ENCODE data around the gene XYLT1.
A peak's percentile ranks its signal among the peaks of the same experiment; 100 is the strongest.

Gene XYLT1

GRCh38 chr16:17231972-17232371 lies 238.8 kb downstream of the XYLT1 start:
- no peak for DNase-seq (ENCODE audit: low read depth in 2 of 2)

GRCh38 chr16:17230932-17231581 lies 239.7 kb downstream of the XYLT1 start:
- no peak for DNase-seq (ENCODE audit: low read depth in 2 of 2)

GRCh38 chr16:17229766-17230165 lies 241.0 kb downstream of the XYLT1 start:
- no peak for DNase-seq (ENCODE audit: low read depth in 2 of 2)

GRCh38 chr16:17229131-17229530 lies 241.6 kb downstream of the XYLT1 start:
- no peak for DNase-seq (ENCODE audit: low read depth in 2 of 2)

GRCh38 chr16:17228708-17229055 lies 242.1 kb downstream of the XYLT1 start:
- DNase-seq (ENCODE audit: low read depth in 2 of 2): no peak

GRCh38 chr16:17228048-17228707 lies 242.6 kb downstream of the XYLT1 start:
- DNase-seq (ENCODE audit: low read depth in 2 of 2): no peak

- no peak for DNase-seq (ENCODE audit: low read depth in 2 of 2)
These were observed 243.5 kb downstream of the XYLT1 start for GRCh38 chr16:17227278-17227677.

- no peak for DNase-seq (ENCODE audit: low read depth in 2 of 2)
These were observed 245.2 kb downstream of the XYLT1 start for GRCh38 chr16:17225541-17225940.

- DNase-seq (ENCODE audit: low read depth in 2 of 2): no peak
These were observed 245.9 kb downstream of the XYLT1 start for GRCh38 chr16:17224879-17225281.

- DNase-seq (ENCODE audit: low read depth in 2 of 2): no peak
These were observed 246.4 kb downstream of the XYLT1 start for GRCh38 chr16:17224350-17224749.

GRCh38 chr16:17223576-17223975 lies 247.2 kb downstream of the XYLT1 start:
- DNase-seq (ENCODE audit: low read depth in 2 of 2): no peak

- DNase-seq (ENCODE audit: low read depth in 2 of 2): no peak
These were observed 247.8 kb downstream of the XYLT1 start for GRCh38 chr16:17222871-17223401.

GRCh38 chr16:17219991-17220390 lies 250.8 kb downstream of the XYLT1 start:
- DNase-seq (ENCODE audit: low read depth in 2 of 2): no peak

- DNase-seq (ENCODE audit: low read depth in 2 of 2): no peak
These were observed 254.8 kb downstream of the XYLT1 start for GRCh38 chr16:17215936-17216335.

GRCh38 chr16:17215306-17215705 lies 255.5 kb downstream of the XYLT1 start:
- DNase-seq (ENCODE audit: low read depth in 2 of 2): no peak

- no peak for DNase-seq (ENCODE audit: low read depth in 2 of 2)
These were observed 256.8 kb downstream of the XYLT1 start for GRCh38 chr16:17213974-17214373.

GRCh38 chr16:17213025-17213424 lies 257.7 kb downstream of the XYLT1 start:
- DNase-seq (ENCODE audit: low read depth in 2 of 2): no peak

GRCh38 chr16:17212606-17213005 lies 258.2 kb downstream of the XYLT1 start:
- DNase-seq (ENCODE audit: low read depth in 2 of 2): no peak

GRCh38 chr16:17211797-17212196 lies 259.0 kb downstream of the XYLT1 start:
- peak in 1 of 2 donors; percentile 5 for DNase-seq (ENCODE audit: low read depth in 2 of 2)

GRCh38 chr16:17206712-17207111 lies 264.0 kb downstream of the XYLT1 start:
- DNase-seq (ENCODE audit: low read depth in 2 of 2): no peak

- no peak for DNase-seq (ENCODE audit: low read depth in 2 of 2)
These were observed 265.2 kb downstream of the XYLT1 start for GRCh38 chr16:17205279-17206211.

GRCh38 chr16:17204644-17205043 lies 266.1 kb downstream of the XYLT1 start:
- DNase-seq (ENCODE audit: low read depth in 2 of 2): no peak

Measured in stimulated activated CD4-positive, alpha-beta T cell treated with anti-CD3 and anti-CD28 coated beads, Interleukin-1b, Interleukin-23, amount 100 ng/mL, for 4 hours (primary cell).